HG03457 (cell line): ENCODE data around the gene HRNR.
"Not testable (repeated sequence)": the region's sequence is repeated elsewhere in the genome, so short reads cannot be mapped to it uniquely, and the experiment has no call there.

Experiments used
- ATAC-seq: cut with Tn5 transposase; IDR thresholded peaks from one replicate; pipeline ENCODE4 v1.9.1; 2021; ENCODE audit warnings: moderate number of reproducible peaks; ENCODE audit not compliant: unreplicated experiment

HRNR gene

DNA sequence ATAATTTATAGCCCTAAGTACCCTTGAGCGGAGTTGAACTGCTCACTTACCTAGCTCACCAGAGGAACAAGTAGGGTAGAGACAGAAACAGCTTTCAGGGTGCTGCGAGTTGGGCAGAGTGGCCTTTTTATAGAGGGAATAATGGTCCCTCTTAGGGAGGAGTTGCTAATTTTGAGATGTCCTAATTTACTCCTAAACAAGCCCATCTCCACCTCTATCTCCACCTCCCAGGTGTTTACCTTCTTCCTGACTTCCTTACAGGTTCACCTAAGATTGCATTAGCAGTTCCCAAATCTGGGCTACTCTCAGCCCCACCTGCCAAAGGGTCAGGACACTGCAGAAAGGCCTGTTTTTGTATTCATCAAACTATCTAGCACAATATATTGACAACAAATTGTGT lies at the start of gene HRNR:
TSS of gene HRNR (minus strand) at position 101 of the 400 bp plus-strand sequence. CDS start 940 bp downstream, outside the sequence.
- ATAC-seq, result no peak

DNA sequence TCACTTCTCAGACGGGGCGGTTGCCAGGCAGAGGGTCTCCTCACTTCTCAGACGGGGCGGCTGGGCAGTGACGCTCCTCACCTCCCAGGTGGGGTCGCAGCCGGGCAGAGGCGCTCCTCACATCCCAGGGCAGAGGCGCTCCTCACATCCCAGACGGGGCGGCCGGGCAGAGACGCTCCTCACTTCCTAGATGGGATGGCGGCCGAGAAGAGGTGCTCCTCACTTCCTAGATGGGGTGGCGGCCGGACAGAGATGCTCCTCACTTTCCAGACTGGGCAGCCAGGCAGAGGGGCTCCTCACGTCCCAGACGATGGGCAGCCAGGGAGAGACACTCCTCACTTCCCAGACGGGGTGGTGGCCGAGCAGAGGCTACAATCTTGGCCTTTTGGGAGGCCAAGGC lies 32.4 kb upstream of the HRNR start:
- ATAC-seq, result not testable (repeated sequence)

DNA sequence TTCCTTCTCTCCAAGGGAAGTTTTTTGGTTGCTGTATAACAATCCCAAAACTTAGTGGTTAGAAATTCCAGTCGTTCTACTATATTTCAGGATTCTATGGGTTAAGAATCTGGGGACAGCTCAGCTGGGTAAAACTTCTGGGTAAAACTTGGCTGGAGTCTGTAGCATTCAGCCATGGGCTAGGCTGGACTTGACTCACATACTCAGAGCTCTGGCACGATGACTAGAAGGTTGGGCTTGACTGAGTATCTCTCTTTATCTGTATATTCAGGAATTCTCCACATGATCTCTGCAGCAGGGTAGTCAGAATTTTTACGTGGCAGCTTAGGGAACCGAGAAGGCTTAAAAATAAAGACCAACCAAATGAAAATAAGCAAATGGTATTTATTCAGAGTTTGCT lies 28.2 kb upstream of the HRNR start:
- ATAC-seq, result no peak

DNA sequence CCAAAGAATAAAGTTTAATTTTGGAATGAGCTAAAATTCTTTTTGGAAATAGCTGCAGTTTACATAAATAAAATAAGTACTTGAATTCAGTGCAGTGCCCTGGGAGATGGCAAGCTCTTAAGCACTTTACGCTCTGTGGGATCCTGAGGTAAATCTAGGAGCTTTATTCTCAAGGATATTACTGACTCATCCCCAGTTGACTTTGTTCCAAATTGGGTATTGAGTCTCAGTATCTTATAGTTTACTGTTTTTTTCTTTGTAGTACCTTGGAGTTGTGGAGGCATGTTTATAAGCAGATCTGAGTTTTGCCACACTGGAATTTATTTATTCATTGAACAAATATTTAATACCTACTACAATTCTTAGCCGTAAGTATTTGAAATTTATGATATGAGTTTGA lies 27.4 kb upstream of the HRNR start:
- ATAC-seq, result no peak

DNA sequence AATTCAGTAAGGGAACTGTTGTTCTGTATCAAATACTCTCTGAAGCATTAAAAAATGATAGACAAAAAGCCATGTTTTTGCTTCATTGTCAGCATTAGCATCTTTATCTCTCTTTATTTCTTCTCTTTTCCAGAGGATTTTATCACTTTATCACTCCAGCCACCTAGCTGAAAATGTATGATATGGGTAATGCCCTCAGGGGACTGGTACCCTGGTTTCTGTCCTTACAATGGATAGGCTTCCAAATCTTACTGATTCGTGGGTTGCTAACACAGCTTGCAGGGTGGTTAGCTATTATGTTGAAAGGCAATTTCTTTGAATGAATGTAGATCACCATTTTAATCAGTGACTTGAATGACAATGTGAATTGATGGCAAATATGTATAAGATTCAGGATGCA lies 23.3 kb upstream of the HRNR start:
- ATAC-seq, result no peak

DNA sequence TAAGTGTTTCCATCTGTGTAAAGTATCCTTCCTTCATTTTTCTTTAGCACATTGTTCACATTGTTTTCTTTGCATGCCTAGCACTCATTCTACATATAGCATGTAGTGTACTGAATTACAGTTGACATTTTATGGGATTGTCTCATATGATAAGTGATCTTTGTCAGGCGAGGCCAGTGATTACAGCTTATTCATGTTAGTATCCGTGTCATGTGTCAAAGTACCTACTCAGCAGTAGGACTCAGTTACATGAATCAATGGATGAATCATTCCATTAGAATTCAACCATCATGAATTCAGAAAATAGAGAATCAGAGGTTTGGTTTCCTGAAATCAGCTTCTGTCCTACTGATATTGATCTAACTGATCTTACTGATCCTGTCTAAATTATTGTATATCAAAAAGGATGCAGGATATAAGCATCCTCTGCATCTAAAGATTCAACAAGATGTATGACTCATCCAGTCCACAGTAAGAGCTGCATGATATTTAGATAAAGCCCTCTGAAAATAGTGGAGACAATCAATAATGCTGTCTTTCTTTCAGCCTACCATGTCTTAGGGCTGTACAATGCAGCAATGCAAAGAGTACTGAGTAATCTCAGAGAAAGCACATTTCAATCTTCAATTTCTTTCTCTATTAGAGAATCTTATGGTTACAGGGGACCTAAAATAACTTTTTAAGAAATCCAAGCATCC lies 20.7 kb upstream of the HRNR start:
- ATAC-seq, result no peak

DNA sequence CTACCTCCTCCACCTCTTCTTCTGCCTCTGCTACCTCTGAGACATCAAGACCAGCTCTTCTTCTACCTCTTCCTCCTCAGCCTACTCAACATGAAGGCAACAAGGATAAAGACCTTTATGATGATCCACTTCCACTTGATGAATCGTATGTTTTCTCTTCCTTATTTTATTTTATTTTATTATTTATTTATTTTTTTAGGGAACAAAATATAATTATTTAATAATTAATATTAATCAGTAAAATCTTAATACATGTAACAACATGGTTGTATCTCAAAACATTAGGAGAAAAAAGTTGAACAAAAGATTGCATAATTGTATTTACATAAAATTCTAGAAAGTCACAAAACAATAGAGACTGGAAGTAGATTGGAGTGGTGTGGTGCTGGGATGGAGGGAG lies 13.1 kb upstream of the HRNR start:
- ATAC-seq, result no peak

DNA sequence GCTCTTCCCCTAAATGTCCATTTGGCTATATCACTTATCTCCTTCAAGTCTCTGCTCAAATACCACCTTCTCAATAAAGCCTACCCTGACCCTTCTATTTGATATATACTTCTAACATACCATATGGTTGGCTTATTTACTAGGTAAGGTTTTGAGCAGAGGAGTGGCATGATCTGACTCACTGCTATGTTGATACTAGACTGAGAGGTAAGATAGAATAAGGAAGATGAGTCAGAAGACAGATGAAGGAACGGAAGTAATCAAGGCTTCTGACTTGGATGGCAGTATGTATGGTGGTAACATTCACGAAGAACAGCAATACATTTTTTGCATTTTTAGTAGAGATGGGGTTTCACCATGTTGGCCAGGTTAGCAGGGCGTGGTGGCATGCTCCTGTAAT lies 4.8 kb upstream of the HRNR start:
- no peak for ATAC-seq

DNA sequence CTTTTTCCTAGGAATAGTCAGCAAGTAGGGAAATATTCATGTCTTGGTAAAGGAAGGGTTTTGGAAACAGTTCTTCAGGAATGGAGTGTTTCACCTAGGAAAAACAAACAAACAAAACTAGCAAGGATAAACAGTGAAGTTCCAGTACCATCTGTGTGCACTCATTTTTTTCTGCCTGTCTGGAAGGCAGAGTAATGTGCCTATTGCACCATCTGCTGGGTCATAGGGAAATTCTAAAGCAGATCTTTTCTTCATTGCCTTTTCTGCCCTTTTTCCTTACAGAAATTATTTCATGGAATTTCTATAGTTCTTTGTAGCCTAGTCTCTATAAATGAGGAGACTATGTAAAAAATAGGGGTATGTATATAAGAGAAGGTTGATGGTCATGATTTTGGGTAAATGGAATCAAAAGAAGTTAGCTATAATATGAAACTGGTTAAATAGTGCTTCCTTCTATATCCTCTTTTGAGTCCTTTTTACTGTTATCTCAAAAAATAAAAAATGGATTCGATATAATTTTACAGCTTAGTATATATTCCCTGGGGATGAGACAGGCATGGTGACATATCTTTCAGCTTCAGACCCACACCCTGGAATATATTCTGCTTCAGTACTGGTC lies 3.4 kb upstream of the HRNR start:
- ATAC-seq, result no peak

DNA sequence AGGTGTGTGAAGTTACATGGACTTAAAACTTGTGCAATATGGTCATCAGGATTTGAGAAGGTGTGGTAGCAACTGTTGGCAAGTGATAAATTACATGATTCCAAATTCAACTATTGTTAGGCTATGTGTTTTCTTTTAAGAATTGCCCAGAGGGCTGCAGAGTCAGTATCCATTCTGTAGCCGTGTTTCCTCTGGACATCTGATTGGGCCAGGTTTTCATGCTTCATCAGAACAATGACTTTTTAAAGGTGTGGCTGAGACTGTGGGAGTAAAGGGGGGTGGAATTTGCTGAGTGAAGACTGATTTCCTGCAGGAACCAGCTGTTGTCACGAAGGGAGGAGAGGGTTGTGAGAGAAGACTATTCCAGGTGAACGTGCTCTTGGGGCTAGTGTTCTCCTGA lies 1.7 kb upstream of the HRNR start:
- ATAC-seq, result no peak

DNA sequence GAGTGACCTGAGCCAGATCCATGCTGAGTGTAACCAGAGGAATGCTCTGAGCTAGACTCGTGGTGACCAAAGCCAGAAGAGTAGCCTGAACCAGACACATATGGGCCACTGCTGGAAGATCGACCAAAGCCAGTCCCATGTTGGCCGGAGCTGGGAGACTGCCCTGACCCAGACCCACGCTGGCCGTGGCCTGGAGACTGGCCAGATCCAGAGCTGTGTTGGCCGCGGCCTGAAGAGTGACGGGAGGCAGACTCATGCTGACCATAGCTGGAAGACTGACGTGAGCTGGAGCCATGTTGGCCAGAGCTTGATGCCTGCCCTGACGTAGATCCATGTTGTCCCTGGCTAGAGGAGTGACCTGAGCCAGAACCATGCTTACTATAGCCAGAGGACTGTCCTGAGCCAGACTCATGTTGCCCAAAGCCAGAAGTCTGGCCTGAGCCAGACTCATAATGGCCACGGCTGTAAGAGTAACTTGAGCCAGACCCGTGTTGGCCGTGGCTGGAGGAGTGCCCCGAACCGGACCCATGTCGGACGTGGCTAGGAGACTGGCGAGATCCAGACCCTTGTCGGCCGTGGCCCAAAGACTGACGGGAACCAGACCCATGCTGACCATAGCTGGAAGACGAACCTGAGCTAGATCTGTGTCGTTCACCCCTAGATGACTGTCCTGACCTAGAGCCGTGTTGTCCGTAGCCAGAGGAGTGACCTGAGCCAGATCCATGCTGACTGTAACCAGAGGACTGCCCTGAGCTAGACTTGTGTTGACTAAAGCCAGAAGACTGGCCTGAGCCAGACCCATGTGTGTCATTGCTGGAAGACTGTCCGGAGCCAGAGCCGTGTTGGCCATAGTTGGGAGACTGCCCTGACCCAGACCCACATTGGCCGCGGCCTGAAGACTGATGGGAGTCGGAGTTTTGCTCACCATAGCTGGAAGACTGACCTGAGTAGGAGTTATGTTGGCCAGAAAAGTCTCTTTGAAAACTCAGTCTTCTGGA lies 3.5 kb downstream of the HRNR start:
- no peak for ATAC-seq

DNA sequence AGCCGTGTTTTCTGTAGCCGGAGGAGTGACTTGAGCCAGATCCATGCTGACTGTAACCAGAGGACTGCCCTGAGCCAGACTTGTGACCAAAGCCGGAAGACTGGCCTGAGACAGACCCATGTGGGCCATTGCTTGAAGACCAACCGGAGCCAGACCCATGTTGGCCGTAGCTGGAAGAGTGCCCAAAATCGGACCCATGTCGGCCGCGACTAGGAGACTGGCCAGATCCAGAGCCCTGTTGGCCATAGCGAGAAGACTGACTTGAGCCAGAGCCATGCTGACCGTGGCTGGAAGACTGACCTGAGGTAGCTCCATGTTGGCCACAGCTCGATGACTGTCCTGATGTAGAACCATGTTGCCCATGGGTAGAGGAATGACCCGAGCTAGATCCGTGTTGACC lies 4.6 kb downstream of the HRNR start:
- not testable (repeated sequence) for ATAC-seq

DNA sequence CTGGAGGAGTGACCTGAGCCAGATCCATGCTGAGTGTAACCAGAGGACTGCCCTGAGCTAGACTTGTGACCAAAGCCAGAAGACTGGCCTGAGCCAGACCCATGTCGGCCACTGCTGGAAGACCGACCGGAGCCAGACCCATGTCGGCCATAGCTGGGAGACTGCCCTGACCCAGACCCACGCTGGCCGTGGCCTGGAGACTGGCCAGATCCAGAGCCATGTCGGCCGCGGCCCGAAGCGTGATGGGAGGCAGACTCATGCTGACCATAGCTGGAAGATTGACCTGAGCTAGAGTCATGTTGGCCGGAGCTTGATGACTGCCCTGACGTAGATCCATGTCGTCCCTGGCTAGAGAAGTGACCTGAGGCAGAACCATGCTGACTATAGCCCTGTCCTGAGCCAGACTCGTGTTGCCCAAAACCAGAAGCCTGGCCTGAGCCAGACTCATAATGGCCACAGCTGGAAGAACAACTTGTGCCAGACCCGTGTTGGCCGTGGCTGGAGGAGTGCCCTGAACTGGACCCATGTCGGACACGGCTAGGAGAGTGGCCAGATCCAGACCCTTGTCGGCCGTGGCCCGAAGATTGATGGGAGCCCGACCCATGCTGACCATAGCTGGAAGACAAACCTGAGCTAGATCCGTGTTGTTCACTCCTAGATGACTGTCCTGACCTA lies 5.1 kb downstream of the HRNR start:
- no peak for ATAC-seq

DNA sequence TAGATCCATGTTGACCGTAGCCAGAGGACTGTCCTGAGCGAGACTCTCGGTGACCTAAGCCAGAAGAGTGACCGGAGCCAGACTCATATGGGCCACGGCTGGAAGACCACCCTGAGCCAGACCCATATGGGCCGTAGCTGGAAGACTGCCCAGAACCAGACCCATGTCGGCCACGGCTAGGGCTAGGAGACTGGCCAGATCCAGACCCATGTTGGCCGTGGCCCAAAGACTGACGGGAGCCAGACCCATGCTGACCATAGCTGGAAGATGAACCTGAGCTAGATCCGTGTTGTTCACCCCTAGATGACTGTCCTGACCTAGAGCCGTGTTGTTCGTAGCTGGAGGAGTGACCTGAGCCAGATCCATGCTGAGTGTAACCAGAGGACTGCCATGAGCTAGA lies 8.4 kb downstream of the HRNR start:
- not testable (repeated sequence) for ATAC-seq

DNA sequence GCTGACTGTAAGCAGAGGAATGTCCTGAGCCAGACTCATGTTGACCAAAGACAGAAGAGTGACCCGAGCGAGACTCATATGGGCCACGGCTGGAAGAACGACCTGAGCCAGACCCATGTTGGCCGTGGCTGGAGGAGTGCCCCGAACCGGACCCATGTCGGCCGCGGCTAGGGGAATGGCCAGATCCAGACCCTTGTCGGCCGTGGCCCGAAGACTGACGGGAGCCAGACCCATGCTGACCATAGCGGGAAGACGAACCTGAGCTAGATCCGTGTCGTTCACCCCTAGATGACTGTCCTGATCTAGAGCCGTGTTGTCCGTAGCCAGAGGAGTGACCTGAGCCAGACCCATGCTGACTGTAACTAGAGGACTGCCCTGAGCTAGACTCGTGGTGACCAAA lies 9.1 kb downstream of the HRNR start:
- not testable (repeated sequence) for ATAC-seq

DNA sequence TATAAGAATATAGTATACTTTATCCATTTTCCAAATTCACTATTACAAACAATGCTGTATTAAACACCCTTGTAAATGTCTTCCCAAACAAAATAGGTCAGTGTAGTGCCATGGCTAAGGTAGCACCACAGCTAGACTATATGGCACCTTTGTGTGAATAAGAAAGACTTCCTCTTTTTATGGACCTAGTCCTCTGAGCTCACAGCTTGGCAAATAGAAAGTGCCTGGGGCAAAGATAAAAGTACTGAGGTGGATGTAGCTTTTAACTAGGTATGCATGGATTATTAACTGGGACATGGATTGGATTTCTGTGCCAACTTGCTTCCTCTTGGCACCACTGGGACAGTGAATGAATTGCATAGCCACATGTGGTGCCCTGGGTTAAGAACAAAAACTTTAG lies 25.0 kb downstream of the HRNR start:
- ATAC-seq, result no peak

DNA sequence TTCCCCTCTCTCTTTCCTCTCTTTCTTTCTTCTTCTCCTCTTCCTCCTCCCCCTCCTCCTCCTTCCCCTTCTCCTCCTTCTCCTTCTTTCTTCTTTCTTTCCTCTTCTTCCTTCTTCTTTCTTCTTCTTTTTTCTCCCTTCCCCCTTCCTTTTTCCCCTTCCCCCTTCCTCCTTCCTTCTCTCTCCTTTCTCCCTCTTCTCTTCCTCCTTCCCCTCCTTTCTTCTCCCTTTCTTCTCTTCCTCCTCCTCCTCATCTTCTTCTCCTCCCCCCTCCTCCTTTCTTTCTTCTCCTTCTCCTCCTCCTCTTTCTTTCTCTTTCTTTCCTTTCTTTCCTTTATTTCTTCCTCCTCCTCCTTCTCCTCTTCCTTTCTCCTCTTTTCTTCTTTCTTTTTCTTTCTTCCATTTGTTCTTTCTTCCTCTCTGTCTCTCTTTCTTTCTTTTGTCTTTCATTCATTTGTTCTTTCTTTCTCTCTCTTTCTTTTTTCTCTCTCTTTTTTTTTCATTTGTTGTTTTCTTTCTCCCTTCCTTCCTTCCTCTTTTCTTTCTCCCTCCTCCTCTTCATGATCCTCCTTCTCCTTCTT lies 26.5 kb downstream of the HRNR start:
- ATAC-seq, result no peak

DNA sequence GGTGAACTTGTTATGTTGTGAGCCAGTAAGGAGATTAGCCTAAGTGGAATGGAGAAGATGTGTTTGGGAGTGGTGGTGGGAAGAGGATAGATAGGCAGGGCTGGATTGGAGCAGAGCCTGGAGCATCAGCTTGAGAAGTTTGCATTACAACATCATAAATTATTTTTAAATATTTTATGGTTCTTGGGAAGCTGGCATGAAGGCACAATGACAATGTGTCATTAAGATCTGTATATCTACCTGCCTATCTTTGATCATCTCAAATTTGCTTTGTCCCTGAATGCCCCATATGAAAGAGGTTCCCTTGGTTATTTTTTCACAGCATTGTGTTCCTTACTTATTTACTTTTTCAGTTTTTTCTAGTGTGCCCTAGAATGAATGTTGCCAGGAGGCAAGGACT lies 32.3 kb downstream of the HRNR start:
- ATAC-seq, result no peak

DNA sequence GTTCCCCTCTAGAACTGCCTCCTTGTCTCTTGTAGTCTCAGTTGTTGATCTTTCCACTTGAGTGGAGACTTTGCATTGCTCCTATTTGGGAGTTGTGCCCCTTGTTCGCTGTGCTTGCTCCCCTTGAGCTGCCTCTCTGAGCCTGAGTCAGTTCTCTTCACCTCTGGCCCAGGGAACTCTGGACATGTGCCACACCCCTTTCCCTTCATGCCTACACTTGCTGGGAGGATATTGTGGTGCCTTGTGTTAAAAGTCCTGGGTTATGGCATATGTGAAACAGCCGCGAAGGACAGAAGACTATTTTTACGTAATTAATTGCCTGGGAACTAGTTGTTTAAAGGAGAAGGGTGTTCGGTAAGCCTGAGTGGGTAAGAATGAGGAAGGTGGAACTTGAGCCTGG lies 32.7 kb downstream of the HRNR start:
- ATAC-seq, result no peak

DNA sequence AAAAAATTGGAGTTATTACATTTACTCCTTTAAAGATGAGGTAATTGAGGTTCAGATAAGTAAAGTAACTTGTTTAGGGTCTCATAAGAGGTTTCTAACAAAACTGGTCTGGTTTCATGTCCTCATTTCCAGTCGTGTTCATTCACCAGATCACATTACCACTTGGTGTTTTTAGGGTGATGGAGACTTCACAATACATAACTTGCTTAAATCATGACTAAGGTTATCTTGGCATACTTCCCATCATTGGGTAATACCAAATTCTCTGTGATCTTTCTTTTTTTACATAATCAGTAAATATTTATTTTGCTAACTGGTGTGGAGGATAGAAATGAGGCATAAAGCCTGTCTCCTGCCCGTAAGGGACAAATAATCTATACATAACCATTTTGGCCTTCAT lies 33.4 kb downstream of the HRNR start:
- no peak for ATAC-seq
